ENCODE results near the gene KIN.

GRCh38 chr10:7744307-7744706, 43.5 kb downstream of the KIN start:
- TF ChIP-seq CTCF (conservative IDR thresholded peaks at IDR 0.05 in 1 of 2, IDR thresholded peaks at IDR 0.05 in 1 of 2; ENCODE audit: extremely low read depth in 1 of 2, insufficient read depth in 1 of 2, low read depth in 1 of 2, low read length in 2 of 2), result no peak
- no peak for TF ChIP-seq EZH2 (IDR thresholded peaks at IDR 0.05; ENCODE audit: borderline replicate concordance, low read length)

All from mammary epithelial cell (primary cell).